ENCODE data around the gene LITAFD. TPM values are rescaled to one million over a fixed set of nuclear protein-coding genes. Genes with fewer than 3 reads are reported as not detected.

The LITAFD gene
- total and polyA plus RNA-seq, 12 donors, result not detected

DNA sequence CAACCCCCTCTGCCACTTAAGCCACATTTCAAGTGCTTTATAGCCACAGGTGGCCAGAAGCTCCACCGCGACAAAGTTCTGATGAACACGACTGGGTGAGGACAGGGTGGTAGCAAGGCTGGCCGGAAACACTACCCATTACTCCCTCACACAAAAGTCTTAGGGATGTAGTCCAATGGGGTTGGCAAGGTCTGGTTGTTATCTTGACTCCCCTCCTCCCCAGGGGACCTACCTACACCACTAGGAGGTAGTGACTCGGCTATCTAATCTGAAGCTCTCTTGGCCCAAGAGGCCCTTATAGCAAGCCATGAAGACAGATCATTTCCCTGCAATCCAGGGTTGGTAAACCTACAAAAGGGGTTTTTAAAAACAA is 8.4 kb downstream of the LITAFD start:
- Histone ChIP-seq H3K4me3 (no peak overlapping the region), H3K27me3 (no peaks in the 10 kb centered on the region), H3K27ac (no peak overlapping the region), H3K4me1 (replicated peaks in 1 of 2) (peaks cover 7 to 38% of the 10 kb centered on the region in 2 donors), H3K9me3 (replicated peaks in 1 of 3) (no peaks in the 10 kb centered on the region), H3K36me3 (replicated peaks in 1 of 2) (peaks cover 0 to 42% of the 10 kb centered on the region in 2 donors)
- peak in 1 of 7 donors; percentile 17 for DNase-seq
- intact Hi-C loops (cut with DNase I), result loop anchor here in 1 of 2 donors (10.0 kb wide), 1 partner anchor 114 kb away; no protein-coding TSS in a partner anchor
- WGBS, 4 donors, result 89 to 97% (median 95%) methylated on average over 4 to 5 of the region's 5 CpGs
- TF ChIP-seq, protein P1, sequence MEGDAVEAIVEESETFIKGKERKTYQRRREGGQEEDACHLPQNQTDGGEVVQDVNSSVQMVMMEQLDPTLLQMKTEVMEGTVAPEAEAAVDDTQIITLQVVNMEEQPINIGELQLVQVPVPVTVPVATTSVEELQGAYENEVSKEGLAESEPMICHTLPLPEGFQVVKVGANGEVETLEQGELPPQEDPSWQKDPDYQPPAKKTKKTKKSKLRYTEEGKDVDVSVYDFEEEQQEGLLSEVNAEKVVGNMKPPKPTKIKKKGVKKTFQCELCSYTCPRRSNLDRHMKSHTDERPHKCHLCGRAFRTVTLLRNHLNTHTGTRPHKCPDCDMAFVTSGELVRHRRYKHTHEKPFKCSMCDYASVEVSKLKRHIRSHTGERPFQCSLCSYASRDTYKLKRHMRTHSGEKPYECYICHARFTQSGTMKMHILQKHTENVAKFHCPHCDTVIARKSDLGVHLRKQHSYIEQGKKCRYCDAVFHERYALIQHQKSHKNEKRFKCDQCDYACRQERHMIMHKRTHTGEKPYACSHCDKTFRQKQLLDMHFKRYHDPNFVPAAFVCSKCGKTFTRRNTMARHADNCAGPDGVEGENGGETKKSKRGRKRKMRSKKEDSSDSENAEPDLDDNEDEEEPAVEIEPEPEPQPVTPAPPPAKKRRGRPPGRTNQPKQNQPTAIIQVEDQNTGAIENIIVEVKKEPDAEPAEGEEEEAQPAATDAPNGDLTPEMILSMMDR (IDR thresholded peaks at IDR 0.05), result no peak
- no peak for TF ChIP-seq POLR2A (IDR thresholded peaks at IDR 0.05)

DNA sequence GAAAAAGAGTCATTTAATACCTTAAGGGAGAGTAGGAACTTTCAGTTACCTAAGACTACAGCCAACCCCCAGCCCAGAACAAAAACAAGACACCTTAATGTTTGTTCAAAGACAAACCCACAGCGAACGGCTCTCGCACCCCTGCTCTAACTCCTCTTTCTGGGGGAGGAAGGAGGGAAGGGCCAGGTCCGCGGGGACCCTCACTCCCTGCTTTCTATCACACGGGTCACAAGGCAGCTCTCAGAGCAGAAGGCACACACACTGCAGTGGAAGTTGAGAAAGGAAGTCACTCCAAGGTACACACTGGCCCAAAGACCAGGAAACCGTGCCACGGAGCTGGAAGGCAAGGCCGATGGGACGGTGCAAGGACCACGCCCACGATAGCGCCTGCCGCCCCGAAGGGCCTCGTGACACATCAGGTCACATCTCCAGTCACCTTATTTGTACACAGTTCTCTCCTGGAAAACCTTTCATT is 10.0 kb downstream of the LITAFD start:
- intact Hi-C loops (cut with DNase I), result loop anchor here in 1 of 2 donors (10.0 kb wide), 1 partner anchor 113 kb away; no protein-coding TSS in a partner anchor
- TF ChIP-seq, protein P1 (IDR thresholded peaks at IDR 0.05), result no peak
- peak in 1 of 2 donors; percentile 26 for TF ChIP-seq POLR2A (IDR thresholded peaks at IDR 0.05)

DNA sequence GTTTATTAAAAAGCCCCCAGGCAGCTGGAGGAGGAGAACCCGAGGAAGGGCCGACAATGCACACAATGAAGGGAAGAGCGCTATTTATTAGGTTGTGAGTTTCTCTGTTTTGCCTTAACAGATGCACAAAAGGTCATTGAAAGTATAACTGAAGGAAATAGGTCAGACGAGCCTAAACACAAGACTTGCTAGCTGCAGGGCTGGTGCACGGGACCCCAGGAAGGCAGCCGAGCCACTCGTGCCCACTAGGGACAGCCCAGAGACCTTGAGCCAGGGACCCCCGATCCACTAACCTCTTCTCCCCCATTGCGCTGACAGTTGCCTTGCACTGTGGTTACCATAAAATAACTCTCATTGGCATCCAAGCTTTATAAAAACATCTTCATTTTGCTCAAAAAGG is 11.3 kb downstream of the LITAFD start:
- TF ChIP-seq POLR2A (IDR thresholded peaks at IDR 0.05), result no peak
- TF ChIP-seq, protein P1 (IDR thresholded peaks at IDR 0.05), result no peak
- Histone ChIP-seq H3K36me3 (replicated peaks in 1 of 2) (peaks cover 0 to 70% of the 10 kb centered on the region in 2 donors), H3K27ac (peak overlapping the region in 1 of 5 donors; percentile 73), H3K27me3 (no peaks in the 10 kb centered on the region), H3K9me3 (replicated peaks in 1 of 3) (no peaks in the 10 kb centered on the region), H3K4me1 (replicated peaks in 1 of 2) (peaks cover 0 to 21% of the 10 kb centered on the region in 2 donors), H3K4me3 (no peak overlapping the region)
- intact Hi-C loops (cut with DNase I), result loop anchor here in 1 of 2 donors (10.0 kb wide), 1 partner anchor 111 kb away; no protein-coding TSS in a partner anchor
- no peak for DNase-seq
- WGBS, 4 donors, result 66 to 76% (median 71%) methylated on average over 9 of the region's 9 CpGs

More for the DNA sequence above, 10.0 kb downstream of the LITAFD start:
- Histone ChIP-seq H3K4me3 (no peak overlapping the region), H3K27ac (peak overlapping the region in 3 of 5 donors; percentile 18 to 83 (median 73)), H3K36me3 (replicated peaks in 1 of 2) (peaks cover 0 to 58% of the 10 kb centered on the region in 2 donors), H3K9me3 (replicated peaks in 1 of 3) (no peaks in the 10 kb centered on the region), H3K4me1 (replicated peaks in 1 of 2) (peaks cover 0 to 28% of the 10 kb centered on the region in 2 donors), H3K27me3 (no peaks in the 10 kb centered on the region)
- 41 to 63% (median 49%) methylated on average over 13 to 16 of the region's 16 CpGs for WGBS, 4 donors
- DNase-seq, result peak; percentile 59 to 87 (median 84)

DNA sequence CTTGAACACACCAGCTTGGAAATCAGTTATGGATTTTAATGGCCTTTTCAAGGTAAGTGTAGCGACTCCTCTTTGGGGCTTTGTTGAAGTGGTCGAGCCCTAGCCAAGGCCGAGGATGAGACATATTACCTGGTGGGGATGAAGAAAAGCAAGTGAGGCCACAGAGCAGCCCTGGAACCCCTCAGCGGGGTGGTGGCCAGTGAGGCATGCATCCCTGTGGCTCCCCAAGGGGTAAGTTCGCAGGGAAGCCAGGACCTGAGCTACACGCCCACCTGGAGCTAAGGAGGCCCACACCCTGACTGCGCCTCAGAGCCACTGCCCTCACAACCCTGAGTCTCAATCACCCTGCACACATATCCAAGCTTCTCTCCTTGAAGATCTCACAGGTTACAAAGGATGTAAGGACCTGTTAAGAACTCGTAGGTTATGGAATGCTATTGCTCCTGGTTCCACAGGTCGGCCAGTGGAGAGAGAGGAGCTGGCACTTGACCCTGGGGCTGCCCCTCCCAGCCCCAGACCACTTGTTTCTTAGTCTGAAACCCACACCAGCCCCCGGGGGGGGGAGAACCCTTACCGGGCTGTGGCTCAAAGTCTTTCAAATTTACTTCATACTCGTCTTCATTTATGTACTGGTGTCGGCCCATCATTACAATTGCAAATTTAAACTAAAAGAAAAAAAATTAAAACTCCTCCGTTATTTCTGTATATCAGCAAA is 12.0 kb downstream of the LITAFD start:
- H3K27me3 ChIP-seq, result no peaks in the 10 kb centered on the region
- intact Hi-C loops (cut with DNase I), result loop anchor here in 1 of 2 donors (10.0 kb wide), 1 partner anchor 111 kb away; no protein-coding TSS in a partner anchor
- H3K4me3 ChIP-seq, result no peak overlapping the region
- TF ChIP-seq, protein P1 (IDR thresholded peaks at IDR 0.05), result no peak
- TF ChIP-seq POLR2A (IDR thresholded peaks at IDR 0.05), result no peak
- DNase-seq, result no peak
- peaks cover 0 to 18% of the 10 kb centered on the region in 2 donors for H3K4me1 ChIP-seq (replicated peaks in 1 of 2)
- H3K27ac ChIP-seq, result no peak overlapping the region
- peaks cover 0 to 77% of the 10 kb centered on the region in 2 donors for H3K36me3 ChIP-seq (replicated peaks in 1 of 2)
- no peaks in the 10 kb centered on the region for H3K9me3 ChIP-seq (replicated peaks in 1 of 3)
- 74 to 92% (median 85%) methylated on average over 11 to 14 of the region's 14 CpGs for WGBS, 4 donors

All from adrenal gland (tissue), 12 donors.